ENCODE data around the gene DOK6. TPM values are rescaled to one million over a fixed set of nuclear protein-coding genes. Genes with fewer than 3 reads are reported as not detected.

The DOK6 gene
- total RNA-seq, 1 experiment from 2014 or later = not detected

GRCh38 chr18:69556228-69556627 is 155.5 kb downstream of the DOK6 start:
- H3K36me3 Mint-ChIP-seq (ENCODE audit: insufficient read depth, unreplicated experiment) = no peaks in the 10 kb centered on the region
- DNase-seq = no peak
- intact Hi-C loops (cut with micrococcal nuclease; ENCODE audit: unreplicated experiment) = no loop called here
- no peaks in the 10 kb centered on the region for H3K27me3 Mint-ChIP-seq (ENCODE audit: unreplicated experiment)
- TF ChIP-seq CTCF (IDR thresholded peaks at IDR 0.05; ENCODE audit: unreplicated experiment) = no peak
- H3K4me1 Mint-ChIP-seq (ENCODE audit: low read depth, unreplicated experiment) = no peaks in the 10 kb centered on the region
- H3K4me3 Mint-ChIP-seq (ENCODE audit: low read depth, unreplicated experiment) = no peak overlapping the region
- H3K9me3 Mint-ChIP-seq (ENCODE audit: low read depth, unreplicated experiment) = peaks cover 3% of the 10 kb centered on the region
- no peak overlapping the region for H3K27ac Mint-ChIP-seq (ENCODE audit: unreplicated experiment)
- CTCF ChIA-PET = no interaction called here
- no TSS peak for BruUV-seq (replicated peaks)

GRCh38 chr18:69557282-69557681 is 156.6 kb downstream of the DOK6 start:
- no peaks in the 10 kb centered on the region for H3K27me3 Mint-ChIP-seq (ENCODE audit: unreplicated experiment)
- CTCF ChIA-PET = no interaction called here
- peaks cover 3% of the 10 kb centered on the region for H3K9me3 Mint-ChIP-seq (ENCODE audit: low read depth, unreplicated experiment)
- H3K4me1 Mint-ChIP-seq (ENCODE audit: low read depth, unreplicated experiment) = no peaks in the 10 kb centered on the region
- BruUV-seq (replicated peaks) = no TSS peak
- intact Hi-C loops (cut with micrococcal nuclease; ENCODE audit: unreplicated experiment) = no loop called here
- H3K36me3 Mint-ChIP-seq (ENCODE audit: insufficient read depth, unreplicated experiment) = no peaks in the 10 kb centered on the region
- no peak overlapping the region for H3K27ac Mint-ChIP-seq (ENCODE audit: unreplicated experiment)
- no peak for TF ChIP-seq CTCF (IDR thresholded peaks at IDR 0.05; ENCODE audit: unreplicated experiment)
- DNase-seq = no peak
- no peak overlapping the region for H3K4me3 Mint-ChIP-seq (ENCODE audit: low read depth, unreplicated experiment)

GRCh38 chr18:69558052-69558451 is 157.4 kb downstream of the DOK6 start:
- Mint-ChIP-seq H3K9me3 (ENCODE audit: low read depth, unreplicated experiment) (peaks cover 3% of the 10 kb centered on the region), H3K27ac (ENCODE audit: unreplicated experiment) (no peak overlapping the region), H3K4me1 (ENCODE audit: low read depth, unreplicated experiment) (no peaks in the 10 kb centered on the region), H3K27me3 (ENCODE audit: unreplicated experiment) (no peaks in the 10 kb centered on the region), H3K4me3 (ENCODE audit: low read depth, unreplicated experiment) (no peak overlapping the region), H3K36me3 (ENCODE audit: insufficient read depth, unreplicated experiment) (no peaks in the 10 kb centered on the region)
- BruUV-seq (replicated peaks) = no TSS peak
- DNase-seq = no peak
- CTCF ChIA-PET = no interaction called here
- no peak for TF ChIP-seq CTCF (IDR thresholded peaks at IDR 0.05; ENCODE audit: unreplicated experiment)
- intact Hi-C loops (cut with micrococcal nuclease; ENCODE audit: unreplicated experiment) = no loop called here

GRCh38 chr18:69559604-69560003 is 158.9 kb downstream of the DOK6 start:
- intact Hi-C loops (cut with micrococcal nuclease; ENCODE audit: unreplicated experiment) = no loop called here
- TF ChIP-seq CTCF (IDR thresholded peaks at IDR 0.05; ENCODE audit: unreplicated experiment) = no peak
- CTCF ChIA-PET = no interaction called here
- no peak for DNase-seq
- H3K27me3 Mint-ChIP-seq (ENCODE audit: unreplicated experiment) = no peaks in the 10 kb centered on the region
- no TSS peak for BruUV-seq (replicated peaks)
- H3K4me3 Mint-ChIP-seq (ENCODE audit: low read depth, unreplicated experiment) = no peak overlapping the region
- no peaks in the 10 kb centered on the region for H3K4me1 Mint-ChIP-seq (ENCODE audit: low read depth, unreplicated experiment)
- H3K36me3 Mint-ChIP-seq (ENCODE audit: insufficient read depth, unreplicated experiment) = no peaks in the 10 kb centered on the region
- H3K9me3 Mint-ChIP-seq (ENCODE audit: low read depth, unreplicated experiment) = peaks cover 3% of the 10 kb centered on the region
- no peak overlapping the region for H3K27ac Mint-ChIP-seq (ENCODE audit: unreplicated experiment)

Measured in Calu3 (cell line).